NB4 (cell line): ENCODE data around the gene SUGP1.

Experiments used
- DNase-seq: peaks from one replicate; pipeline ENCODE4 v3.0.0; 2010; ENCODE audit warnings: low read depth
- H3K4me3 ChIP-seq: one replicate; pipeline ENCODE4 v1.5.1; 2011; ENCODE audit warnings: mild to moderate bottlenecking, low read depth, low read length, moderate library complexity
- MYC ChIP-seq: IDR thresholded peaks from 2 replicates; pipeline ENCODE4 v1.6.1; 2011; ENCODE audit warnings: low read depth, low read length
- POLR2A ChIP-seq: IDR thresholded peaks from 2 replicates; pipeline ENCODE4 v1.6.1; 2011; ENCODE audit warnings: mild to moderate bottlenecking; ENCODE audit not compliant: insufficient read length; ENCODE audit errors: extremely low read depth
- TF ChIP-seq, protein P1 (sequence below): IDR thresholded peaks from 2 replicates; pipeline ENCODE4 v1.6.1; 2011; ENCODE audit warnings: low read depth, low read length
- TF ChIP-seq, protein P2 (sequence below): IDR thresholded peaks from one replicate; pipeline ENCODE4 v1.5.1; 2012; ENCODE audit warnings: low read depth, low read length

The SUGP1 gene

DNA sequence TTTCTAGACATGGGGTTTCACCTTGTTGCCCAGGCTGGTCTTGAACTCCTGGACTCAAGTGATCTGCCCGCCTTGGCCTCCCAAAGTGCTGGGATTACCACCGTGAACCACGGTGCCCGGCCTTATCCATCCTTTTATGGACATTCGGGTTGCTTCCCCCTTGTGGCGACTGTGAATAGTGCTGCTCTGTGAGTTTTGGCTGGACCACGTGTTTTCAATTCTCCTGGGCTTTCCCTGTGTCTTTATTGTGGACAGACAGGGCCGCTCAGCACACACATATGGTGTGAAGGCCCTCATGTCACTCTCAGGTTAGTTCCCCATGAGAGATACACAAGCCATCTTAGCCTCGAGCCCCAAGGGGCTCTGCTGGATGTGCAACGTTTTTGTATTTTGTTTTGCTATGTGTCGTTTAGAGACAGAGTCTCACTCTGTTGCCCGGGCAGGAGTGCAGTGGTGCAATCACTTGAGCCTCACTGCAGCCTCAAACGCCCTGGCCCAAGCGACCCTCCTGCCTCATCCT, 40.8 kb upstream of the SUGP1 start:
- TF ChIP-seq MYC (peak; percentile 98), POLR2A (no peak)
- TF ChIP-seq, protein P1, sequence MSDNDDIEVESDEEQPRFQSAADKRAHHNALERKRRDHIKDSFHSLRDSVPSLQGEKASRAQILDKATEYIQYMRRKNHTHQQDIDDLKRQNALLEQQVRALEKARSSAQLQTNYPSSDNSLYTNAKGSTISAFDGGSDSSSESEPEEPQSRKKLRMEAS = peak; percentile 100
- TF ChIP-seq, protein P2, sequence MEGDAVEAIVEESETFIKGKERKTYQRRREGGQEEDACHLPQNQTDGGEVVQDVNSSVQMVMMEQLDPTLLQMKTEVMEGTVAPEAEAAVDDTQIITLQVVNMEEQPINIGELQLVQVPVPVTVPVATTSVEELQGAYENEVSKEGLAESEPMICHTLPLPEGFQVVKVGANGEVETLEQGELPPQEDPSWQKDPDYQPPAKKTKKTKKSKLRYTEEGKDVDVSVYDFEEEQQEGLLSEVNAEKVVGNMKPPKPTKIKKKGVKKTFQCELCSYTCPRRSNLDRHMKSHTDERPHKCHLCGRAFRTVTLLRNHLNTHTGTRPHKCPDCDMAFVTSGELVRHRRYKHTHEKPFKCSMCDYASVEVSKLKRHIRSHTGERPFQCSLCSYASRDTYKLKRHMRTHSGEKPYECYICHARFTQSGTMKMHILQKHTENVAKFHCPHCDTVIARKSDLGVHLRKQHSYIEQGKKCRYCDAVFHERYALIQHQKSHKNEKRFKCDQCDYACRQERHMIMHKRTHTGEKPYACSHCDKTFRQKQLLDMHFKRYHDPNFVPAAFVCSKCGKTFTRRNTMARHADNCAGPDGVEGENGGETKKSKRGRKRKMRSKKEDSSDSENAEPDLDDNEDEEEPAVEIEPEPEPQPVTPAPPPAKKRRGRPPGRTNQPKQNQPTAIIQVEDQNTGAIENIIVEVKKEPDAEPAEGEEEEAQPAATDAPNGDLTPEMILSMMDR = peak; percentile 86
- DNase-seq = peak; percentile 93
- no peak overlapping the region for H3K4me3 ChIP-seq

DNA sequence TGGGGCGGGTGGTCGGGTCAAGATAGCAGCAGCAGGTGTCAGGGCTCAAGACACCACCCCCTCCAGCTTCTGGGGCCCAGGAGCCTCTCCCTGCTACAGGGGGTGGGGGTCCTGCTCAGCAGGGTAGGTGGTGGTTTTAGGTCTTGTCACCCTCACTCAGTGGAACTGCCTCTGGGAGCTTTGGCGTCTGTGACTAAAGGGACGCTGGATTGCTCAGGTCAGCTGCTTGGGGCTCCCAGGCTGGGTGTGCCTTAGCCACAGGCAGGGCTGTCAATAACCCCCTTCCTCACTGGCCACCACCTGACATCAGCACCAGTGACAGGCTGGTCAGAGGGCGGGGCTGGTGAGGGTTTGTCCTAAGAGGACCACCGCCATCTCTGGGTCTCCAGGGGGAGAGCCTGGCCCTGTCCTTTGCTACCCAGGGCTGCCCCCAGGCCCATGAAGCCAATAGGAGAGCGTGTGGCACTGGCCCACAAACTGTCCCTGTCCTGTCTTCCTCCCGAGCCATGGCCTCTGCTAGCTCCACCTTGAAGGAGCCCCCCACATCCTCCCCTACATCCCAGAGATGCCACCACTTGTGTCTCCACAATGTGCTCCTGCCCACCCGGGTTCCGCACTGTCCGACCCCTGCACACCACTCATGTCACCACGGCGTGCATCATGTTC, 36.7 kb upstream of the SUGP1 start:
- no peak overlapping the region for H3K4me3 ChIP-seq
- no peak for DNase-seq
- no peak for TF ChIP-seq MYC
- TF ChIP-seq, protein P1 = no peak
- TF ChIP-seq, protein P2 = no peak
- no peak for TF ChIP-seq POLR2A

DNA sequence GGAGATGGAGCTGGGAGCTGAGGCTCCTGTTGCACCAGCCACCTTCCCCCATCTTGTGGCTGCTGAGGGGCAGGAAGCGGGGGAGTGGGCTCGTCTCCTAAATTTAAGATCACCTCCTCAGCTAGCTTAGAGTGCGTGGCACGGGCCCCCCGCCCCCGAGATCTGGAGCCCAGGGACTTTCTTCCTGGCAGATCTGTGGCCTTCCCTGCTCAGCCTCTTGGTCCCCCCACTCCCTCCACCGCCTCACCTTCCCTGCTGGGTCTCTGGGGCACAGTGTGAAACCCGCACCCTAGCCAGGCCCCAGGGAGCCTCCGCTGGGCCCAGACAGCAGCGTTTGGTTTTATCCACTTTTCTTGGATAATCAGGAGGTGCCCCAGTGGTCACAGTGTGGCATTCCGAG, 36.2 kb upstream of the SUGP1 start:
- TF ChIP-seq, protein P1 = no peak
- TF ChIP-seq MYC = no peak
- DNase-seq = no peak
- H3K4me3 ChIP-seq = no peak overlapping the region

DNA sequence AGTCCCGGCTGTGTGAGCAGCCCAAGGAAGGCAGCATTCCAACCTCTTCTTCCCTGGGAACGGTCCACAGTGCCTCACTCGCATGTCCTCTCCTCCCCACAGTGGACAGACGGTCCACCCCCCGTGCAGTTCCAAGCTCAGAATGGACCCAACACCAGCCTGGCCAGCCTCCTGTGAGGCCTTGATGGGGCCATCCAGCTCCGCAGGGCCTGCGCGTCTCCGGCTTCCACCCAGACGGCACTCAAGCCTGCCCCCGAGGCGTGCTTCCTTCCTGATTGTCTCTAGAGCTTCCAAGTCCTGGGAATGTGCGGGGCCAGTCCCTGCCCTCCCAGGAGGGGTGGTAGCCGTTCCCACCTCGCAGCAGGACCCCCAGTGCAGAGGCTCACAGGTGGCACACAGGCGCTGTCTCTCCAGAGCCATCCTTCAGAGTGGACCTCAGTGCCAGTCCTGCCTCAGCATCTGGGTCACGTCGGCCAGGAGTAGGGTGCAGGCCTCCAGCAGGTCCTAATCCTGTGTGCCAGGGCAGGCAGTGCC, 35.4 kb upstream of the SUGP1 start:
- H3K4me3 ChIP-seq = no peak overlapping the region
- no peak for DNase-seq
- TF ChIP-seq POLR2A (no peak), MYC (no peak)
- TF ChIP-seq, protein P2 = no peak
- TF ChIP-seq, protein P1 = no peak

DNA sequence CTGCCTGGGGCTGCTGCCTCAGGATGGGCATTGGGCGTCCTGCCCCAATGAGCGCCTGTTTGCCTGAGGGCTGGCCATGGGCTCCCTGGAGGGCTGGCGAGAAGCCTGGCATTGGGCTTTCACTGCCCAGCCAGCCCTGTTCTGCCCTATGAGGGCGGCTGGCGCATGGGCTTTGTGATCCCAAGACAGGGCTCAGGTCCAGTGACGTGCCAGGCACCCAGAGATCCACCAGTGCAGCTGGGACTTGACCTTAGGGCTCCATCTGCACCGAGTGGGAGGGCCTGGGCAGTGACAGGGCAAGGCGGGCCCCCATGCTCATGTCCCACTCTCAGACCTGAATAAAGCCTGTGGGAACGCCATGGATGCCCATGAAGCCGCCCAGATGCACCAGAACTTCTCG, 34.6 kb upstream of the SUGP1 start:
- no peak overlapping the region for H3K4me3 ChIP-seq
- DNase-seq = no peak
- TF ChIP-seq POLR2A = no peak
- TF ChIP-seq MYC = no peak
- TF ChIP-seq, protein P1 = no peak
- TF ChIP-seq, protein P2 = no peak

DNA sequence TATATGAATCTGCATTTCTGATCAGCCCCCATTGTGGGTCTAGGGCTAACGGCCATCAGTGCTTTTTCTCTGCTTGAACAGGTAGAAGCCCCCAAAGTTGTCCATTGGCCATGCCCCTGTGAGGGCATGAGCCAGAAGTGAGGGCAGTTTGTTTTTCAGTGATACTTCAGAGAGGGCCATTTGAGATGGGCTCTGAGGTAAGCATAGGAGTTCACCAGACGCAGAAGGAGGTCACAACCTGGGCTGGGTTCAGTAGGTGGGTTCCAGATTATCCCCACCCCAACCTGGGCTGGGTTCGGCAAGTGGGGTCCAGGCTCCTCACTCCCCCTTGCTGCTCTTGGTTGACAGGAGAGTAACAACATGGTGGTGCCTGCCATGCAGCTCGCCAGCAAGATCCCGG, 33.7 kb upstream of the SUGP1 start:
- no peak for DNase-seq
- no peak overlapping the region for H3K4me3 ChIP-seq
- no peak for TF ChIP-seq POLR2A
- TF ChIP-seq MYC = no peak
- TF ChIP-seq, protein P1 = no peak
- TF ChIP-seq, protein P2 = no peak
